Inflammatory macrophage treated with lipopolysaccharide for 1 hour (primary cell): ENCODE measurements around the gene LAG3.

Experiments
- DNase-seq, 2 donors: peaks; one replicate each; pipeline ENCODE4 v3.0.0-alpha.2; 2020 to 2022

LAG3 gene

DNA sequence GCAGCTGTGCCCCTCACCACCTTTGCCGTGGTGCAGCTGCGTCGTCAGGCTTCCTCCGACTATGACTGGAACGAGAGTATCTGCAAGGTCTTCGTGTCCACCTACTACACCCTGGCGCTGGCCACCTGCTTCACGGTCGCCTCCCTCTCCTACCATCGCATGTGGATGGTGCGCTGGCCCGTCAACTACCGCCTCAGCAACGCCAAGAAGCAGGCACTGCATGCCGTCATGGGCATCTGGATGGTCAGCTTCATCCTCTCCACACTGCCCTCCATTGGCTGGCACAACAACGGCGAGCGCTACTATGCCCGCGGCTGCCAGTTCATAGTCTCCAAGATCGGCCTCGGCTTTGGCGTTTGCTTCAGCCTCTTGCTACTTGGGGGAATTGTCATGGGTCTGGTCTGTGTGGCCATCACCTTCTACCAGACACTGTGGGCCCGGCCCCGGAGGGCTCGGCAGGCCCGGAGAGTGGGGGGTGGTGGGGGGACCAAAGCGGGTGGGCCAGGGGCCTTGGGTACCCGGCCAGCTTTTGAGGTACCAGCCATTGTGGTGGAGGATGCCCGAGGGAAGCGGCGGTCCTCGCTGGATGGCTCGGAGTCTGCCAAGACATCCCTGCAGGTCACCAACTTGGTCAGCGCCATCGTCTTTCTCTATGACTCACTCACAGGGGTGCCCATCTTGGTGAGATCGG is 51.9 kb downstream of the LAG3 start:
- DNase-seq = no peak

GRCh38 chr12:6824901-6825381 is 52.6 kb downstream of the LAG3 start:
- no peak for DNase-seq

DNA sequence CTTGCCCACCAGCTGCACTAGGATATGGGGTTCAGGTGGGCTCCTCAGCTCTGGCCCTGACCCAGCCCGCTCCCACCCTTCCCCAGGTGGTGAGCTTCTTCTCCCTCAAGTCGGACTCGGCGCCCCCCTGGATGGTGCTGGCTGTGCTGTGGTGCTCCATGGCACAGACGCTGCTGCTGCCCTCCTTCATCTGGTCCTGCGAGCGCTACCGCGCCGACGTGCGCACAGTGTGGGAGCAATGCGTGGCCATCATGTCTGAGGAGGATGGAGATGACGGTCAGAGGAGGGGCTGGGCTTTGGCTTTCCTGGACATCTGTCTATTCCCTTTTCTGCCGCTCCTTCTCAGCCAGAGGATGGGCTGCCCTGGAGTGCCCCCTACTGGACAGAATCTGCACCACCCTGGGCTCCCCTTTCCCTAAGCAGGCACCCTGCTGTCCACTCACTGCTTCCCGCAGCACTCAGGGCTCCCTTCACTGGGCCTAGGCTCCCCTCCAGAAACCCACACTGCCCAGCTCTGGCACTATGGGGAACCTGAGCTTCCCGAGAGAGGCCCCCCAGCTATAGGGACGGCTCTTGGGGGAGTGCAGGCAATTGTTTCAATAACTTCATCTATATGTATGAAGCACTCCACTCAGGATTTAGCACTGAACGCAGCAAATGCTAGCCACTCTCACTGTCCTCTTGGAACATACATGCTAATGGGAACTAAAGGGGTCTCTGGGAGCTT is 53.2 kb downstream of the LAG3 start:
- peak; percentile 67 to 97 for DNase-seq

- no peak for DNase-seq
Measured at GRCh38 chr12:6826125-6826733, 53.9 kb downstream of the LAG3 start.

DNA sequence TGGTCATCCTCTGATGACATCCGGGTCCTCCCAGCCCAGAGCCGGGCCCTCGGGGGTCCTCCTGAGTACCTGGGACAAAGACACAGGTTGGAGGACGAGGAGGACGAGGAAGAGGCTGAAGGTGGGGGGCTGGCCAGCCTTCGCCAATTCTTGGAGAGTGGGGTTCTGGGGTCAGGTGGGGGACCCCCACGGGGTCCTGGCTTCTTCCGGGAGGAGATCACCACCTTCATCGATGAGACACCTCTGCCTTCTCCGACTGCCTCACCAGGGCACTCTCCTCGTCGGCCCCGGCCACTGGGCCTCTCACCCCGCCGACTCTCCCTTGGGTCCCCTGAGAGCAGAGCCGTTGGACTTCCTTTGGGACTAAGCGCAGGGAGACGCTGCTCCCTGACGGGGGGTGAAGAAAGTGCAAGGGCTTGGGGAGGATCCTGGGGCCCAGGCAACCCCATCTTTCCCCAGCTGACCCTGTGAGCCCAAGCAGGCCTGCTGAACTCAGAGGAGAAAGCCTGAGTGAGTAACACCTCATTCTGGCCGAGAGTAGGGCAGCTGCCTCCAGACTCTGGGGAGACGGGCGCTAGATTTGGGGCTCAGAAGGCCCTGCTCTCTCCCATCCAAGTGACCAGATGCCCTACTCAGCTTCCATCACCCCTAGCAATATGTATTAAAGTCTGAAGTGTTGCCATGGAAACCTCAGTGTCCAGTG is 54.6 kb downstream of the LAG3 start:
- no peak for DNase-seq

DNA sequence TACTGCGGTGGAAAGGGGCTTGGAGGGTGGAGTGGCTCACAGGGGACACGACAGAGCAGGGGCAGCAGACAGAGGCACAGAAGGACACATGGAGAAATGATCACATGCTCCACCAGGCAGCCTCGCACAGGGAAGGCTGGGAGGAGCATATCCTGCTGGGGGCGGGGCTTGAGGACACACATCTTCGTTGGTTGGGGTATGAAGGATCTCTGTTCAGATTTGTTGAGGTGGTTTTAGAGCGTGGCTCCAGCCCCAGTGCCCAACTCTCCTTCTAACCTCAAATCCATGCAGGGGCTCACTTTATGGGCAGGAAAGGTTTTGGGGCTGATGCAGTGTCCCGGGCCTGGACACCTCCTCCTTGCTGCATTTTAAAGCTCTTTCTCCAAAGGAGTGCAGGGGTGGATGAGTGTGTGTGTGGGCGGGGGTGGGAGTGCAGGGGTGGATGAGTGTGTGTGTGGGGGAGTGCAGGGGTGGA is 55.2 kb downstream of the LAG3 start:
- peak; percentile 23 to 40 for DNase-seq
